K562 (cell line): ENCODE data around the gene CASP9. TPM values are rescaled to one million over a fixed set of nuclear protein-coding genes. Genes with fewer than 3 reads are reported as not detected.

Experiments
- ATAC-seq: fragments of 200-7000 bp; cut with Tn5 transposase; 3 replicates; pipeline ENCODE4 v1.9.1; 2020; ENCODE audit warnings: moderate library complexity
- BruUV-seq: library from RNA; stranded (reverse); fragments of 400-500 nt; replicated peaks from 2 replicates; lab custom pipeline; 2021; lab: Mats Ljungman, UMichigan
- CTCF ChIA-PET: fragments of 300-600 bp; formaldehyde crosslinking; extraction: SDS; loops from one replicate; lab custom pipeline; 2021; ENCODE audit warnings: low intra/inter-chr PET ratio; lab: Yijun Ruan, JAX
- POLR2A ChIA-PET: fragments of 300-600, 350-650 bp; sonication (Branson Sonifier 250); formaldehyde crosslinking; extraction: SDS; loops from one replicate; lab custom pipeline; 2021; ENCODE audit warnings: antibody characterized with exemption, inconsistent platforms; lab: Yijun Ruan, JAX
- DNase-seq, 4 experiments: peaks; one replicate each; pipeline versions ENCODE4 v3.0.0 to v3.0.0-alpha.2; 2011 to 2018; ENCODE audit warnings: low spot score in 3 of 4, mixed read lengths in 3 of 4; ENCODE audit errors: extremely low read depth in 1 of 4
- FAIRE-seq: peaks from 2 replicates; lab custom pipeline; 2011; peaks lifted over from hg19 to GRCh38; lab: Jason Lieb, UNC
- H2AFZ ChIP-seq: 2 replicates; pipeline ENCODE4 v1.6.0; 2011; ENCODE audit warnings: low read depth, low read length, control low read depth, inconsistent platforms
- H3K27ac ChIP-seq: fragments of 200-600 bp; 3 replicates; pipeline ENCODE4 v1.8.0; 2011; ENCODE audit warnings: low read depth, mild to moderate bottlenecking, control low read depth, inconsistent platforms, low read length, moderate library complexity, mixed read lengths; ENCODE audit errors: extremely low read depth
- H3K27me3 ChIP-seq, 2 experiments: fragments of 300-600 bp in 1 of 2; 2 replicates in 1 of 2; 3 replicates in 1 of 2; pipeline versions ENCODE4 v1.6.0 to v1.8.0; 2011; ENCODE audit warnings: inconsistent platforms in 2 of 2, low read length in 2 of 2, mild to moderate bottlenecking in 1 of 2, mixed read lengths in 1 of 2, moderate library complexity in 1 of 2; ENCODE audit not compliant: control insufficient read depth in 2 of 2, insufficient read depth in 2 of 2
- H3K36me3 ChIP-seq: fragments of 300-600 bp; 3 replicates; pipeline ENCODE4 v1.8.0; 2011; ENCODE audit warnings: mild to moderate bottlenecking, low read length, inconsistent platforms; ENCODE audit not compliant: control insufficient read depth, insufficient read depth
- H3K4me1 ChIP-seq, 2 experiments: fragments of 200-600 bp in 1 of 2; replicated peaks in 1 of 2; 2 replicates in 1 of 2; 3 replicates in 1 of 2; pipeline versions ENCODE4 v1.5.1 to v1.8.0; 2011; ENCODE audit warnings: inconsistent platforms in 2 of 2, low read length in 2 of 2, mild to moderate bottlenecking in 1 of 2, mixed read lengths in 1 of 2, moderate library complexity in 1 of 2; ENCODE audit not compliant: control insufficient read depth in 2 of 2, insufficient read depth in 2 of 2
- H3K4me2 ChIP-seq: 2 replicates; pipeline ENCODE4 v1.6.1; 2011; ENCODE audit warnings: low read length, control low read depth, inconsistent platforms, mixed read lengths; ENCODE audit not compliant: insufficient read depth
- H3K4me3 ChIP-seq: fragments of 200-600 bp; sonication (generic), shearing (Covaris generic); 2 replicates; pipeline ENCODE4 v1.5.1; 2016; ENCODE audit warnings: control low read depth, inconsistent platforms
- H3K79me2 ChIP-seq: fragments of 200-600 bp; 3 replicates; pipeline ENCODE4 v1.8.0; 2011; ENCODE audit warnings: low read length, inconsistent platforms; ENCODE audit not compliant: control insufficient read depth, insufficient read depth
- H3K9ac ChIP-seq, 2 experiments: 2 replicates each; pipeline versions ENCODE4 v1.6.0 to v1.6.1; 2011; ENCODE audit warnings: low read depth in 2 of 2, low read length in 2 of 2, control low read depth in 1 of 2, inconsistent platforms in 1 of 2, mild to moderate bottlenecking in 1 of 2, mixed read lengths in 1 of 2; ENCODE audit not compliant: insufficient read depth in 1 of 2
- H3K9me1 ChIP-seq: one replicate; pipeline ENCODE4 v1.6.0; 2011; ENCODE audit warnings: inconsistent platforms, mild to moderate bottlenecking, low read length, moderate library complexity; ENCODE audit not compliant: control insufficient read depth, insufficient read depth
- H3K9me3 ChIP-seq: replicated peaks from 2 replicates; pipeline ENCODE4 v1.5.1; 2011; ENCODE audit warnings: low read depth, low read length, inconsistent platforms; ENCODE audit not compliant: control insufficient read depth, insufficient read depth
- H4K20me1 ChIP-seq: replicated peaks from 2 replicates; pipeline ENCODE4 v1.6.1; 2011; ENCODE audit warnings: low read length, inconsistent platforms, mixed read lengths; ENCODE audit not compliant: control insufficient read depth, insufficient read depth
- BCOR ChIP-seq: fragments of 450-650 bp; IDR thresholded peaks from 2 replicates; pipeline ENCODE4 v1.6.1; 2016
- BDP1 ChIP-seq: IDR thresholded peaks from 3 replicates; pipeline ENCODE4 v1.6.1; 2011; ENCODE audit not compliant: insufficient read length, insufficient read depth
- CEBPB ChIP-seq: fragments of 450-650 bp; IDR thresholded peaks from 2 replicates; pipeline ENCODE4 v1.6.1; 2016; ENCODE audit warnings: missing genetic modification characterization, missing compliant biosample characterization
- CEBPG ChIP-seq, 3 experiments: fragments of 200-800 bp in 1 of 3; sonication (Bioruptor generic) in 1 of 3; sonication (generic) in 1 of 3; formaldehyde crosslinking in 1 of 3; IDR thresholded peaks in 2 of 3; conservative IDR thresholded peaks in 1 of 3; 2 replicates each; pipeline versions ENCODE4 v1.6.1 to v1.8.0; 2016 to 2022; ENCODE audit warnings: missing compliant biosample characterization in 2 of 3, missing genetic modification characterization in 2 of 3, mild to moderate bottlenecking in 1 of 3, missing genetic modification reagents in 1 of 3
- DMBX1 ChIP-seq: fragments of 250-450 bp; sonication (Bioruptor Pico); IDR thresholded peaks from 2 replicates; pipeline ENCODE4 v1.8.0; 2022; ENCODE audit warnings: inconsistent platforms, mild to moderate bottlenecking, moderate library complexity, borderline replicate concordance
- EP300 ChIP-seq: IDR thresholded peaks from 2 replicates; pipeline ENCODE4 v1.6.1; 2012; ENCODE audit warnings: low read length, improper control_type of control experiment
- ETV5 ChIP-seq: sonication (generic); formaldehyde crosslinking; IDR thresholded peaks from 2 replicates; pipeline ENCODE4 v1.4.0; 2020; ENCODE audit warnings: low read depth, mild to moderate bottlenecking, missing genetic modification reagents
- HDAC6 ChIP-seq: IDR thresholded peaks from 2 replicates; pipeline ENCODE4 v1.6.1; 2012; ENCODE audit warnings: low read depth, mild to moderate bottlenecking, control low read depth, inconsistent platforms, low read length, moderate library complexity
- MED1 ChIP-seq: sonication (generic); formaldehyde crosslinking; IDR thresholded peaks from 2 replicates; pipeline ENCODE4 v1.8.1; 2023; ENCODE audit warnings: missing genetic modification reagents, borderline replicate concordance
- PHB2 ChIP-seq: fragments of 450-650 bp; IDR thresholded peaks from 2 replicates; pipeline ENCODE4 v1.6.1; 2017; ENCODE audit warnings: low read depth
- RBM25 ChIP-seq: fragments of 200-400 bp; formaldehyde crosslinking; IDR thresholded peaks from 2 replicates; pipeline ENCODE4 v1.6.1; 2018; ENCODE audit warnings: low read length, low read depth, moderate library complexity; ENCODE audit not compliant: severe bottlenecking
- SMAD1 ChIP-seq: fragments of 150-350 bp; IDR thresholded peaks from 2 replicates; pipeline ENCODE4 v1.6.1; 2014; ENCODE audit warnings: low read length, low read depth; ENCODE audit not compliant: partially characterized antibody
- XRCC3 ChIP-seq: fragments of 450-650 bp; IDR thresholded peaks from 2 replicates; pipeline ENCODE4 v1.6.1; 2017; ENCODE audit warnings: mild to moderate bottlenecking, moderate library complexity
- WGBS: fragments of 100-300 bp; shearing (Covaris generic); methylation state at CpG from one replicate; pipeline ENCODE4 v1.1.6; 2016; ENCODE audit warnings: low coverage, mixed read lengths; ENCODE audit not compliant: insufficient coverage; ENCODE audit errors: missing lambda C conversion rate; 5-methylcytosine and 5-hydroxymethylcytosine counted together
- in situ Hi-C: fragments of 300-500 bp; cut with MboI; formaldehyde crosslinking; loops from 4 replicates; pipeline ENCODE4 v1.15.0; 2018; ENCODE audit warnings: inconsistent platforms, mixed read lengths
- intact Hi-C: fragments of 100-400 bp; cut with micrococcal nuclease; formaldehyde crosslinking; loops from 2 replicates; pipeline ENCODE4 v1.14.2; 2022
- polyA plus RNA-seq, 8 experiments: library from polyadenylated mRNA; depleted of rRNA in 4 of 8; stranded (reverse) in 5 of 8; unstranded in 3 of 8; fragments of >200 nt; fragmentation: Nextera tagmentation in 2 of 8; fragmentation: Illumina TruSeq in 1 of 8; extraction: Ambion mirVana in 2 of 8; extraction: Trizol in 1 of 8; gene quantifications; 2 replicates each; pipeline versions ENCODE4 v1.2.1 to v1.2.3, GENCODE V29; 2011 to 2014; ENCODE audit warnings: inconsistent platforms in 1 of 8, missing spikeins in 1 of 8
- total RNA-seq, 7 experiments: library from RNA; depleted of rRNA in 6 of 7; stranded (reverse); fragments of >200 nt in 6 of 7; fragmentation: Illumina TruSeq in 2 of 7; extraction: Trizol in 2 of 7; gene quantifications; 2 replicates each; pipeline versions ENCODE4 v1.2.1 to v1.2.3, GENCODE V29; 2011 to 2021; ENCODE audit warnings: low replicate concordance in 1 of 7
- TF ChIP-seq, protein P1 (sequence below): fragments of 450-650 bp; IDR thresholded peaks from 2 replicates; pipeline ENCODE4 v1.6.1; 2016
- TF ChIP-seq, protein P2 (sequence below): IDR thresholded peaks from 2 replicates; pipeline ENCODE4 v1.6.1; 2012; ENCODE audit warnings: low read depth, low read length, improper control_type of control experiment, borderline replicate concordance
- TF ChIP-seq, protein P3 (sequence below): fragments of 450-650 bp; formaldehyde crosslinking; IDR thresholded peaks from 2 replicates; pipeline ENCODE4 v1.4.0; 2020; ENCODE audit warnings: mild to moderate bottlenecking, moderate library complexity

Gene CASP9
- total and polyA plus RNA-seq, 9 of the 15 experiments (the other 6 are each of a cell fraction or from before 2014, with no cell fraction given): 10.8 to 54.1 (median 30.7) TPM

GRCh38 chr1:15479654-15480347 is 44.2 kb downstream of the CASP9 start:
- no peak overlapping the region for H3K4me2 ChIP-seq
- DNase-seq: no peak
- H3K36me3 ChIP-seq: no peaks in the 10 kb centered on the region
- no peaks in the 10 kb centered on the region for H3K79me2 ChIP-seq
- H3K9me1 ChIP-seq: no peaks in the 10 kb centered on the region
- intact Hi-C loops (no loop called here), in situ Hi-C loops (no loop called here)
- H3K27me3 ChIP-seq: no peaks in the 10 kb centered on the region
- peaks cover 5 to 6% of the 10 kb centered on the region in 2 experiments; a peak in 3 of 5 replicates for H3K4me1 ChIP-seq
- no peak overlapping the region for H3K4me3 ChIP-seq
- no peaks in the 10 kb centered on the region for H4K20me1 ChIP-seq
- no peak overlapping the region; a peak in 1 of 4 replicates for H3K9ac ChIP-seq
- no peaks in the 10 kb centered on the region for H3K9me3 ChIP-seq
- CTCF ChIA-PET: no interaction called here
- no peak overlapping the region for H2AFZ ChIP-seq
- no TSS peak for BruUV-seq
- POLR2A ChIA-PET: interaction anchor here (0.7 kb wide), 1 partner anchor 157 kb away, joined by 4 read pairs; no protein-coding TSS in a partner anchor
- ATAC-seq: no peak
- H3K27ac ChIP-seq: no peak overlapping the region
- FAIRE-seq: no peak
- WGBS: 44% methylated on average over 11 of the region's 11 CpGs
- TF ChIP-seq, protein P1, sequence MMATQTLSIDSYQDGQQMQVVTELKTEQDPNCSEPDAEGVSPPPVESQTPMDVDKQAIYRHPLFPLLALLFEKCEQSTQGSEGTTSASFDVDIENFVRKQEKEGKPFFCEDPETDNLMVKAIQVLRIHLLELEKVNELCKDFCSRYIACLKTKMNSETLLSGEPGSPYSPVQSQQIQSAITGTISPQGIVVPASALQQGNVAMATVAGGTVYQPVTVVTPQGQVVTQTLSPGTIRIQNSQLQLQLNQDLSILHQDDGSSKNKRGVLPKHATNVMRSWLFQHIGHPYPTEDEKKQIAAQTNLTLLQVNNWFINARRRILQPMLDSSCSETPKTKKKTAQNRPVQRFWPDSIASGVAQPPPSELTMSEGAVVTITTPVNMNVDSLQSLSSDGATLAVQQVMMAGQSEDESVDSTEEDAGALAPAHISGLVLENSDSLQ: no peak
- TF ChIP-seq EP300 (no peak), HDAC6 (no peak), MED1 (CRISPR knock-in tag) (no peak), PHB2 (no peak), CEBPB (tag) (peak; percentile 92), CEBPG (CRISPR knock-in tag; IDR thresholded peaks at IDR 0.05) (peak; percentile 44; the same call in 1 of the 2 replicates), CEBPG (tag; conservative IDR thresholded peaks at IDR 0.05 in 1 of 2, IDR thresholded peaks at IDR 0.05 in 1 of 2) (peak; percentile 53 to 71; a peak in 3 of 4 replicates), ETV5 (CRISPR knock-in tag) (no peak), DMBX1 (no peak), RBM25 (peak; percentile 51), BDP1 (no peak), BCOR (peak; percentile 82; the same call in 1 of the 2 replicates), XRCC3 (no peak), SMAD1 (no peak)
- TF ChIP-seq, protein P2, sequence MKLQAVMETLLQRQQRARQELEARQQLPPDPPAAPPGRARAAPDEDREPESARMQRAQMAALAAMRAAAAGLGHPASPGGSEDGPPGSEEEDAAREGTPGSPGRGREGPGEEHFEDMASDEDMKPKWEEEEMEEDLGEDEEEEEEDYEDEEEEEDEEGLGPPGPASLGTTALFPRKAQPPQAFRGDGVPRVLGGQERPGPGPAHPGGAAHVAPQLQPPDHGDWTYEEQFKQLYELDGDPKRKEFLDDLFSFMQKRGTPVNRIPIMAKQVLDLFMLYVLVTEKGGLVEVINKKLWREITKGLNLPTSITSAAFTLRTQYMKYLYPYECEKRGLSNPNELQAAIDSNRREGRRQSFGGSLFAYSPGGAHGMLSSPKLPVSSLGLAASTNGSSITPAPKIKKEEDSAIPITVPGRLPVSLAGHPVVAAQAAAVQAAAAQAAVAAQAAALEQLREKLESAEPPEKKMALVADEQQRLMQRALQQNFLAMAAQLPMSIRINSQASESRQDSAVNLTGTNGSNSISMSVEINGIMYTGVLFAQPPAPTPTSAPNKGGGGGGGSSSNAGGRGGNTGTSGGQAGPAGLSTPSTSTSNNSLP: no peak
- TF ChIP-seq, protein P3, sequence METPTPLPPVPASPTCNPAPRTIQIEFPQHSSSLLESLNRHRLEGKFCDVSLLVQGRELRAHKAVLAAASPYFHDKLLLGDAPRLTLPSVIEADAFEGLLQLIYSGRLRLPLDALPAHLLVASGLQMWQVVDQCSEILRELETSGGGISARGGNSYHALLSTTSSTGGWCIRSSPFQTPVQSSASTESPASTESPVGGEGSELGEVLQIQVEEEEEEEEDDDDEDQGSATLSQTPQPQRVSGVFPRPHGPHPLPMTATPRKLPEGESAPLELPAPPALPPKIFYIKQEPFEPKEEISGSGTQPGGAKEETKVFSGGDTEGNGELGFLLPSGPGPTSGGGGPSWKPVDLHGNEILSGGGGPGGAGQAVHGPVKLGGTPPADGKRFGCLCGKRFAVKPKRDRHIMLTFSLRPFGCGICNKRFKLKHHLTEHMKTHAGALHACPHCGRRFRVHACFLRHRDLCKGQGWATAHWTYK (CRISPR knock-in tag): no peak
